Measurements from ENCODE around the gene ABCA13. TPM values are rescaled to one million over a fixed set of nuclear protein-coding genes. Genes with fewer than 3 reads are reported as not detected.

ABCA13 gene
- total RNA-seq, 3 donors from 2014 or later (not counting 1 experiment from before 2014, with no cell fraction given), result 0.05 to 0.09 TPM; not detected in 1

DNA sequence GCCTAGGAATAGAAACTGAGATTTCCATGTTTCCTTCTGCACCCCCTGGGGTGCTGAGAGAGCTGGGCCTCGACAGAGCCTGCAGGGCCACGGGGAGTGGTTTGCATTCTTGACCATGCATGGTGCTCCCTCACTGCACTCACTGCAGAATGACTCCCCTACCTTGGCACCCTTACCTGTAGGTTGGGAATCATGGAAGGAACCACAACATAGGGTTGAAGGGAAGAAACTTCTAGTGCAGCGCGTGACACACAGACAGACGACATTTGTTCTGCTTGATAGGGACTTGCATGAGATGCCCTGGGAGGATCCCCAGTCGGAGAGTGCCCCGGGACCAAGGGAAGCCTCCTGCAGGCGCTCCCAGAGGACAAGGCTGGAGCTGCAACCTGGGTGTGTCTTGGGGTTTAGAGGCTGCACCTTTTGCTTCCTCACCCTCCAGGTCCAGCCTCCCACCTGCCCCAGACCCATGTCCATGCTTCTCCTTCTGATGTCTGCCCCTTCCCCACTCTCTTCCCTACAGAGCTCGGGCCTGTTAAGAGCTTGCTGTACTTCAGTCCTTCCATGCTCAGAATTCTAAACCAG lies 245.2 kb downstream of the ABCA13 start:
- no peak overlapping the region for H3K4me3 Mint-ChIP-seq
- no peaks in the 10 kb centered on the region for H3K36me3 ChIP-seq (ENCODE audit: control insufficient read depth, insufficient read depth, low read length)
- 85% methylated on average over 9 of the region's 9 CpGs for WGBS (ENCODE audit: insufficient coverage)
- TF ChIP-seq, protein P1, sequence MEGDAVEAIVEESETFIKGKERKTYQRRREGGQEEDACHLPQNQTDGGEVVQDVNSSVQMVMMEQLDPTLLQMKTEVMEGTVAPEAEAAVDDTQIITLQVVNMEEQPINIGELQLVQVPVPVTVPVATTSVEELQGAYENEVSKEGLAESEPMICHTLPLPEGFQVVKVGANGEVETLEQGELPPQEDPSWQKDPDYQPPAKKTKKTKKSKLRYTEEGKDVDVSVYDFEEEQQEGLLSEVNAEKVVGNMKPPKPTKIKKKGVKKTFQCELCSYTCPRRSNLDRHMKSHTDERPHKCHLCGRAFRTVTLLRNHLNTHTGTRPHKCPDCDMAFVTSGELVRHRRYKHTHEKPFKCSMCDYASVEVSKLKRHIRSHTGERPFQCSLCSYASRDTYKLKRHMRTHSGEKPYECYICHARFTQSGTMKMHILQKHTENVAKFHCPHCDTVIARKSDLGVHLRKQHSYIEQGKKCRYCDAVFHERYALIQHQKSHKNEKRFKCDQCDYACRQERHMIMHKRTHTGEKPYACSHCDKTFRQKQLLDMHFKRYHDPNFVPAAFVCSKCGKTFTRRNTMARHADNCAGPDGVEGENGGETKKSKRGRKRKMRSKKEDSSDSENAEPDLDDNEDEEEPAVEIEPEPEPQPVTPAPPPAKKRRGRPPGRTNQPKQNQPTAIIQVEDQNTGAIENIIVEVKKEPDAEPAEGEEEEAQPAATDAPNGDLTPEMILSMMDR (IDR thresholded peaks at IDR 0.05), result no peak
- no peak overlapping the region for H3K4me3 ChIP-seq (ENCODE audit: low read length)
- H3K36me3 Mint-ChIP-seq, result no peaks in the 10 kb centered on the region
- no peaks in the 10 kb centered on the region for H3K4me1 ChIP-seq (ENCODE audit: control insufficient read depth, insufficient read depth, low read length)
- no peaks in the 10 kb centered on the region for H3K27me3 Mint-ChIP-seq (ENCODE audit: low read depth in 2 of 2)
- peaks cover 0 to 6% of the 10 kb centered on the region in 2 donors for H3K4me1 Mint-ChIP-seq
- ATAC-seq, result no peak
- no peaks in the 10 kb centered on the region for H3K27me3 ChIP-seq (ENCODE audit: control insufficient read depth, insufficient read depth, low read length)
- H3K9me3 ChIP-seq (ENCODE audit: control insufficient read depth, insufficient read depth, low read length), result no peaks in the 10 kb centered on the region
- no peaks in the 10 kb centered on the region for H3K9me3 Mint-ChIP-seq
- no peak overlapping the region for H3K27ac Mint-ChIP-seq
- intact Hi-C loops (cut with micrococcal nuclease), result no loop called here
- no peak overlapping the region for H3K27ac ChIP-seq (ENCODE audit: low read length)
- DNase-seq, result no peak

DNA sequence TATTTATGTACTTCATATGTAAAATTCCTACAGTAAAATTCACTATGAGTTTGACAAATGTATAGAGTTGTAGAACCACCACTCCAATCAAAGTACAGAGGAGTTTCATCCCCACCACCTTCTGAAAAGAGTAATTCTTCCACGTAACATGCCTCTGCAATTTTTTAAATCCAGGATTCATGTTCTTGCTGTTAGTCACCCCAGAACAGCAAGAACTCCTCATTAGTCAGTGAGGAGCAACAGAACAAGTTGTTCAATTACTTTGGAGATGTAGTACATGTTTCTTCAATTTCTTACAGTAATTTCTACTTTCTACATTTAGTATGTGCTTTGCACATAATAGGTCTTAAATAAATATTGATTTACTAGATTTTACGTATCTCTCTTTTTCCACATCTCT lies 248.1 kb downstream of the ABCA13 start:
- no peaks in the 10 kb centered on the region for H3K27me3 Mint-ChIP-seq (ENCODE audit: low read depth in 2 of 2)
- Histone ChIP-seq H3K27me3 (ENCODE audit: control insufficient read depth, insufficient read depth, low read length) (no peaks in the 10 kb centered on the region), H3K4me3 (ENCODE audit: low read length) (no peak overlapping the region), H3K4me1 (ENCODE audit: control insufficient read depth, insufficient read depth, low read length) (no peaks in the 10 kb centered on the region), H3K9me3 (ENCODE audit: control insufficient read depth, insufficient read depth, low read length) (no peaks in the 10 kb centered on the region), H3K27ac (ENCODE audit: low read length) (no peak overlapping the region), H3K36me3 (ENCODE audit: control insufficient read depth, insufficient read depth, low read length) (no peaks in the 10 kb centered on the region)
- H3K4me1 Mint-ChIP-seq, result no peaks in the 10 kb centered on the region
- TF ChIP-seq, protein P1 (IDR thresholded peaks at IDR 0.05), result no peak
- H3K27ac Mint-ChIP-seq, result no peak overlapping the region
- no peak overlapping the region for H3K4me3 Mint-ChIP-seq
- intact Hi-C loops (cut with micrococcal nuclease), result no loop called here
- ATAC-seq, result no peak
- H3K9me3 Mint-ChIP-seq, result peaks cover 0 to 2% of the 10 kb centered on the region in 2 donors
- DNase-seq, result no peak
- no peaks in the 10 kb centered on the region for H3K36me3 Mint-ChIP-seq
- no CpG with 5 or more reads among the region's 2 CpGs for WGBS (ENCODE audit: insufficient coverage)

DNA sequence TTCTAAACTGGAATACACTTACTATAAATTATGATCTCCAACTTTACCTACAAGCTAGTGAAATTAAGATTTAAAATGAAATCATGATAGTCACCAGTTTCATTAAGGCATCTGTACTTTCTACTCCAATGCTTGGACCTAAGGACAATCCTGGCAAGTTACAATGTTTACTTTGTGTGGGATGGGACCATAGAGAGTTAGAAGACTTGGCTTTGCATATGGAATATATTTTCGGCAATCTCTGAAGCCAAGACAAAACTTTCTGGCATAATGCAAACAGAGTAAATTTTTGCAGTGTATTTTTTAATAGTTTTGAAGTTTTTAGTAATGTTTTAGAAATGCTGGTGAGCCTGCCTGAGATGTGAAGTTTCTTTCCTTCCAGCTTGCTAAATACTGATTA lies 248.9 kb downstream of the ABCA13 start:
- TF ChIP-seq, protein P1 (IDR thresholded peaks at IDR 0.05), result no peak
- H3K36me3 ChIP-seq (ENCODE audit: control insufficient read depth, insufficient read depth, low read length), result no peaks in the 10 kb centered on the region
- H3K27ac ChIP-seq (ENCODE audit: low read length), result no peak overlapping the region
- H3K4me1 ChIP-seq (ENCODE audit: control insufficient read depth, insufficient read depth, low read length), result no peaks in the 10 kb centered on the region
- Mint-ChIP-seq H3K36me3 (no peaks in the 10 kb centered on the region), H3K27me3 (ENCODE audit: low read depth in 2 of 2) (no peaks in the 10 kb centered on the region), H3K9me3 (peaks cover 0 to 2% of the 10 kb centered on the region in 2 donors), H3K27ac (no peak overlapping the region), H3K4me1 (no peaks in the 10 kb centered on the region), H3K4me3 (no peak overlapping the region)
- no peak for DNase-seq
- H3K27me3 ChIP-seq (ENCODE audit: control insufficient read depth, insufficient read depth, low read length), result no peaks in the 10 kb centered on the region
- H3K4me3 ChIP-seq (ENCODE audit: low read length), result no peak overlapping the region
- intact Hi-C loops (cut with micrococcal nuclease), result no loop called here
- WGBS (ENCODE audit: insufficient coverage), result 89% methylated on average over 1 of the region's 1 CpG
- H3K9me3 ChIP-seq (ENCODE audit: control insufficient read depth, insufficient read depth, low read length), result no peaks in the 10 kb centered on the region
- ATAC-seq, result no peak

DNA sequence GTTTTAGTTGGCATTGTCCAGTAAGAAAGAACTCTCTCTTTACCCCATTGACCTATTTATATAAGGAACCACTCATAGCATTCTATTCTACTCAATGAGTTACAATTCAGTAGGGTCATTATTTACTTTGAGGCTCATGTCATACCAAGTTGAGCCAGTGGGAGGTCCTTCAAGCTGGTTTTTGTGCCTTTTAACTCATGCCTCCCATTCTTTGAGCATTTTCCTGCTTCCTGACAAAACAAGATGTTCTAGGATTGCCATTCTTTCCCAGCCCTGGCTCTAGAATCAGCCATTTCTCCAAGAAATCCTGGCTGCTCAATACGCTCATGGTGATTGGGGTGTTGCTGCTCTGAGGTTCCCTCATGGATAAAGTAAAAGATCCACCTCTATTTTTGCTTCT lies 250.1 kb downstream of the ABCA13 start:
- Mint-ChIP-seq H3K27ac (no peak overlapping the region), H3K4me3 (no peak overlapping the region), H3K4me1 (no peaks in the 10 kb centered on the region), H3K9me3 (peaks cover 0 to 2% of the 10 kb centered on the region in 2 donors), H3K27me3 (ENCODE audit: low read depth in 2 of 2) (no peaks in the 10 kb centered on the region), H3K36me3 (no peaks in the 10 kb centered on the region)
- Histone ChIP-seq H3K36me3 (ENCODE audit: control insufficient read depth, insufficient read depth, low read length) (no peaks in the 10 kb centered on the region), H3K4me3 (ENCODE audit: low read length) (no peak overlapping the region), H3K9me3 (ENCODE audit: control insufficient read depth, insufficient read depth, low read length) (no peaks in the 10 kb centered on the region), H3K27me3 (ENCODE audit: control insufficient read depth, insufficient read depth, low read length) (no peaks in the 10 kb centered on the region), H3K4me1 (ENCODE audit: control insufficient read depth, insufficient read depth, low read length) (no peaks in the 10 kb centered on the region), H3K27ac (ENCODE audit: low read length) (no peak overlapping the region)
- 100% methylated on average over 1 of the region's 1 CpG for WGBS (ENCODE audit: insufficient coverage)
- ATAC-seq, result no peak
- no peak for DNase-seq
- intact Hi-C loops (cut with micrococcal nuclease), result no loop called here
- TF ChIP-seq, protein P1 (IDR thresholded peaks at IDR 0.05), result no peak

All from natural killer cell (primary cell).